GM18858 (cell line): ENCODE data around the gene COX6B1.
"Not testable (repeated sequence)": the region's sequence is repeated elsewhere in the genome, so short reads cannot be mapped to it uniquely, and the experiment has no call there.

Experiments
- ATAC-seq: cut with Tn5 transposase; IDR thresholded peaks from one replicate; pipeline ENCODE4 v1.9.1; 2021; ENCODE audit not compliant: unreplicated experiment

The COX6B1 gene, protein sequence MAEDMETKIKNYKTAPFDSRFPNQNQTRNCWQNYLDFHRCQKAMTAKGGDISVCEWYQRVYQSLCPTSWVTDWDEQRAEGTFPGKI

GRCh38 chr19:35648017-35648961, at the start of gene COX6B1:
TSS of gene COX6B1 (plus strand) at chr19:35648323. CDS start at chr19:35651244, 2,921 bp downstream.
- ATAC-seq: peak; percentile 69

GRCh38 chr19:35601971-35602370, 46.2 kb upstream of the COX6B1 start:
- no peak for ATAC-seq

DNA sequence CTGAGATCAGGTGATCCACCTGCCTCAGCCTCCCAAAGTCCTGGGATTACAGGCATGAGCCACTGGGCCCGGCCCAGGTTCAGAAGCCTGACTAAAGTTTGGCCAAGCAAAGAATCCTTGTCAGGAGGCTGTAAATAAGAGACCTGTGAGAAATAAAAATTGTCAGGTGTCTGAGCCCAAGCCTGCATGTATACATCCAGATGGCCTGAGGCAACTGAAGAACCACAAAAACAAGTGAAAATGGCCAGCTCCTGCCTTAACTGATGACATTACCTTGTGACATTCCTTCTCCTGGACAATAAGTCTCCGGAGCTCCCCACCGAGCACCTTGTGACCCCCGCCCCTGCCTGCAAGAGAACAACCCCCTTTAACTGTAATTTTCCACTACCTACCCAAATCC, 43.7 kb upstream of the COX6B1 start:
- ATAC-seq: not testable (repeated sequence)

DNA sequence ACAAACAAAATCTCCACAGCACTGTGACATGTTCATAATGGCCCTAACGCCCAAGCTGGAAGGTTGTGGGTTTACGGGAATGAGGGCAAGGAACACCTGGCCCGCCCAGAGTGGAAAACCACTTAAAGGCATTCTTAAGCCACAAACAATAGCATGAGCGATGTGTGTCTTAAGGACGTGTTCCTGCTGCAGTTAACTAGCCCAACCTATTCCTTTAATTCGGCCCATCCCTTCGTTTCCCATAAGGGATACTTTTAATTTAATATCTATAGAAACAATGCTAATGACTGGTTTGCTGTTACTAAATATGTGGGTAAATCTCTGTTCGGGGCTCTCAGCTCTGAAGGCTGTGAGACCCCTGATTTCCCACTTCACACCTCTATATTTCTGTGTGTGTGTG, 41.0 kb upstream of the COX6B1 start:
- ATAC-seq: not testable (repeated sequence)

GRCh38 chr19:35607661-35608060, 40.5 kb upstream of the COX6B1 start:
- no peak for ATAC-seq

DNA sequence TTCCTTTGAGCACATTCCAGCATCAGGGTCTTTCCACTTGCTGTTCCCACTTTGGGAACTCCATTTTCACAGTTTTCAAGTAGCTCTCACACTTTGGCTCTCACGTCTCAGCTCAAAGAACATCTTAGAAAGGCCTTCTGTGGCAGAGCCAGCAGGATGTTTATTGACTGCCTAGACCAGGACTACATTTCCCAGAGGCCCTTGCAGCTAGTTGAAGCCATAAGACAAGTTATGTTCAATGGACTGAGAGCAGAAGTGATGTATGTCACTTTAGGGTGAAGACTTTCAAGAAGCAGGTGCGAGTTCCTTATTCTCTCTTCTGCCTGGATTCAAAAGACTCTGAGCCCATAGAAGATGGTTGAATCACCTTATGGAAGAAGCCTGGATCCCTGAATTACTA, 39.9 kb upstream of the COX6B1 start:
- ATAC-seq: no peak

- ATAC-seq: no peak
These were observed 38.2 kb upstream of the COX6B1 start for GRCh38 chr19:35609851-35610353.

GRCh38 chr19:35612224-35612558, 35.9 kb upstream of the COX6B1 start:
- no peak for ATAC-seq

DNA sequence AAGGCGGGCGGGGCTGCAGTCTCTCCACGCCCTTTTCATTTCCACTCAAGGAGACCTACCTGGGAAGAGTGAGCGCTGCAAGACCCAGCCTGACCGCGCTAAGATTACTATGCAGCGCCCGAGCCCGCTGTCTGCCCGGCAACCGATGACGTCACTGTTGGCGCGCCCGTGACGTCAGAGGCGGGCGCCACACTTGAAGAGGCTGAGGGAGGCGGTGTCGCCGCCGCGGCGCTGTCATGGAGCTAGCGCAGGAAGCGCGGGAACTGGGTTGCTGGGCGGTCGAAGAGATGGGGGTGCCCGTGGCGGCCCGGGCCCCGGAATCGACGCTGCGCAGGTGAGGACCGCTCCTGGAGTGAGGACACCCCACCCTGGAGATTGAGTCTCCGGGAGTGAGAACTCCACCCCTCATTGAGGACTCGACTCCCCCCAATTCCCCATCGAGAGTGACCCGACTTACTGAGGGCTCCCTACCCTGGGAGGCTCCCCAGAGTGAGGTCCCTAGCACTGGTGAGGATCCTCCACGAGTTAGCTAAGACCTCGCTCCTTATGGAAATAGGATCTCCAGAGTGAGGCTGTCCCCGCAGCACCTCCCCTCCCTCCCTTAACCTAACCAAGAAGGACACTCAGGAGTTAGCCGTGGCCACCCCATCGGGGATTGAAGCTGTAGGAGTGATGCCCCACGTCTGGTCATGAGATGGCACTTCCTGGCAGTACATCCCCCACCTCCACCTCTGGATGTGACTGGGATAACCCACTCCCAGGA, 35.4 kb upstream of the COX6B1 start, which contains the start of gene HAUS5:
HAUS5 (plus strand) TSS at position 177 of the 763 bp plus-strand sequence; CDS start at position 237, 60 bp downstream.
- ATAC-seq: peak; percentile 59

DNA sequence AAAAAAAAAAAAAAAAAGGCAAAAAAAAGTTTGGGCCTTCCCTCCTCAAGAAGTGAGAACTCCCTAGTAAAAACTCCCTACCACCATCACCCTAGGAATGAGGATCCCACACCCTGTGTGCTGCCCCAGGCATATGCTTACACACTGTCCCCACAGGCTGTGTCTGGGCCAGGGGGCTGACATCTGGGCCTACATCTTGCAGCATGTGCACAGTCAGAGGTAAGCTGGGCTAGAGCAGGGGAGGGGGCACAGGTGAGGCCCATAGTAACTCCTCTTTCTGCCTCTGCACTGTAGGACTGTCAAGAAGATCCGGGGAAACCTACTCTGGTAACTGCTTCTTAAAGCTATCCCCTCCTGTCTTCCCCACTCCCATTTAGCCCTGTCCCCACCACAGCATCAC, 34.5 kb upstream of the COX6B1 start:
- no peak for ATAC-seq

- ATAC-seq: no peak
These were observed 33.1 kb upstream of the COX6B1 start for GRCh38 chr19:35615036-35615435.

GRCh38 chr19:35618857-35619256, 29.3 kb upstream of the COX6B1 start:
- no peak for ATAC-seq

- no peak for ATAC-seq
These were observed 28.7 kb upstream of the COX6B1 start for GRCh38 chr19:35619290-35619923.

DNA sequence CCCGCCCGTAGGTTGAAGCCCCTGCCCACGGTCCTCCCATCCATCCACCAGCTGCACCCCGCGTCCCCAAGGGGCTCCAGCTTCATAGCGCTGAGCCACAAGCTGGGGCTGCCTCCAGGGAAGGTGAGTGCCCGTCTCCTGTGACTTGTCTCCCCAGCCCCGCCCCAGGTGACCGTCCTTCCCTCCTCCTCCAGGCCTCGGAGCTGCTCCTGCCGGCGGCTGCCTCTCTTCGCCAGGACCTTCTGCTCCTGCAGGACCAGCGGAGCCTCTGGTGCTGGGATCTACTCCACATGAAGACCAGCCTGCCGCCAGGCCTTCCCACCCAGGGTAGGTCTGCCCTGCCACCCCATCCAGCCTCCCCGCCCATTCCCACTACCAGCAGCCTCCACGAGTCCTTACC, 28.1 kb upstream of the COX6B1 start:
- ATAC-seq: no peak

GRCh38 chr19:35621708-35622107, 26.4 kb upstream of the COX6B1 start:
- ATAC-seq: no peak

- no peak for ATAC-seq
These were observed 25.4 kb upstream of the COX6B1 start for GRCh38 chr19:35622750-35623149.

DNA sequence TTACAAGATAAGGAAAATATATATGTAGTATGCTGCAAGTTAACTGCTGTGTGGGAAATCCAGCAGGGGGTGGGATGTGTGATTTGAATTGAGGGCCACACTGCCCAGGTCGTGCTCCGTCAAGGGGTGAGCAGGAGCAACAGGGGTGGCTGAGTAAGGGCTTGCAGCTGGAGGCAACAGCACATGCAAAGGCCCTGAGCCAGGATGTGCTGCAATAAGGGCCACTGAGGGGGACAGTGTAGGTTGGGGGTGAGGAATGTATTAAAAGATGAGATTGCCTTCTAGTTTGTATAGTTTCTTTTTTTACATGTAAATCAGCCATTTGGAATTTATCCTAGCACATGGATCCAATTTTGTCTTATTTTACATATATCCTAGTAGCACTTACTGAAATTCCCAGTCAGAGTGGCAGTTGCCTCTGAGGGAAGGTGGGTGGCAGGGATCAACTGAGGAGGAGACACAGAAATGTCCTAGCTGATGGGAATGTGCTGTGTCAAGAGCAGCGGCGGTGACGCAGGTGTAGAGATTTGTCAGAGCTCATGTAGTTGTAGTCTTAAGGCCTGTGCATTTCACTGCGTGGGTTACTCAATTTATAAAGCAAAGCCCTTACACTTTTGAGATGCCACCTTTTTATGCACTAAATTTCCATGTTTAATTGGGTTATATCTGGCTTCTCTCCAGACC, 24.7 kb upstream of the COX6B1 start:
- no peak for ATAC-seq

GRCh38 chr19:35628264-35628564, 19.9 kb upstream of the COX6B1 start:
- ATAC-seq: no peak

- peak; percentile 83 for ATAC-seq
These were observed 19.4 kb upstream of the COX6B1 start, which contains the start of gene RBM42 for GRCh38 chr19:35628565-35629331. TSS of gene RBM42 (plus strand) at chr19:35629036. CDS start at chr19:35629154, 118 bp downstream.

DNA sequence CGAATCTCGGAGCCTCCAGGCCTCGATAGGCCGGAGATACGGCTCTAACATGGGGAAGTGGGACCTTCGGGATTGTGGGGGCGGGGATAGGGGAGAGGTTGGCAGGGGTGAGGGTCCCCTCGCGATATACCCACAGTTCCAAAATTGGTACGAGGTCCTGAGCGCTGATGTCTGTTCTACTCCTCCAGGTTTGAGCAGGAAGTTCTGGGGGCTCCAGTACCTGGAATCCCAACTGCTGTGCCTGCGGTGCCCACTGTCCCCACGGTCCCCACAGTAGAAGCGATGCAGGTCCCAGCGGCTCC, 18.8 kb upstream of the COX6B1 start:
- no peak for ATAC-seq
